ENCODE data around the gene FAM72D. TPM values are rescaled to one million over a fixed set of nuclear protein-coding genes. Genes with fewer than 3 reads are reported as not detected.
A peak's percentile ranks its signal among the peaks of the same experiment; 100 is the strongest.
"Not testable (repeated sequence)": the region's sequence is repeated elsewhere in the genome, so short reads cannot be mapped to it uniquely, and the experiment has no call there.

The FAM72D gene
- total and polyA plus RNA-seq, 11 donors, result 0.06 to 0.35 (median 0.14) TPM; not detected in 6

GRCh38 chr1:145155873-145156272 lies 60.1 kb downstream of the FAM72D start:
- DNase-seq; H3K27me3 ChIP-seq; H3K4me3 ChIP-seq; H3K9me3 ChIP-seq; H3K4me1 ChIP-seq; H3K36me3 ChIP-seq; intact Hi-C loops (cut with DNase I); H3K27ac ChIP-seq: not testable (repeated sequence)
- ATAC-seq, result peak in 2 of 4 donors; percentile 30 to 45
- 27 to 39% (median 32%) methylated on average over 3 to 5 of the region's 5 CpGs for WGBS, 4 donors

GRCh38 chr1:145156891-145157610 lies 61.3 kb downstream of the FAM72D start:
- ATAC-seq (peak; percentile 57 to 85 (median 72)), DNase-seq (peak in 4 of 5 donors; percentile 18 to 23 (median 19))
- intact Hi-C loops (cut with DNase I); H3K27ac ChIP-seq; H3K9me3 ChIP-seq; H3K4me1 ChIP-seq; H3K36me3 ChIP-seq; H3K27me3 ChIP-seq: not testable (repeated sequence)
- peak overlapping the region in 9 of 12 donors; percentile 14 to 48 (median 34) for H3K4me3 ChIP-seq
- WGBS, 4 donors, result 11 to 27% (median 24%) methylated on average over 18 to 20 of the region's 26 CpGs

- intact Hi-C loops (cut with DNase I); H3K4me3 ChIP-seq; H3K4me1 ChIP-seq; DNase-seq; H3K36me3 ChIP-seq; H3K27me3 ChIP-seq; H3K9me3 ChIP-seq; H3K27ac ChIP-seq: not testable (repeated sequence)
- no CpG with 5 or more reads among the region's 14 CpGs for WGBS, 4 donors
- peak; percentile 65 to 91 (median 86) for ATAC-seq
Measured at GRCh38 chr1:145157715-145158114, 61.9 kb downstream of the FAM72D start.

GRCh38 chr1:145161046-145161752 lies 65.4 kb downstream of the FAM72D start:
- WGBS, 4 donors, result 0 to 6% (median 0%) methylated on average over 1 to 4 of the region's 26 CpGs; no CpG with 5 or more reads in 1 of the 4 donors
- DNase-seq; H3K36me3 ChIP-seq; H3K27me3 ChIP-seq; H3K4me1 ChIP-seq; H3K4me3 ChIP-seq; H3K9me3 ChIP-seq; H3K27ac ChIP-seq; intact Hi-C loops (cut with DNase I): not testable (repeated sequence)
- ATAC-seq, result peak in 3 of 4 donors; percentile 43 to 85 (median 67)

Other genes starting within 250 kb of the FAM72D start
- gene SRGAP2B, start 646 bp upstream of the FAM72D start, total RNA-seq, result 10 to 100 TPM in 5 of 9 donors, 1 to 10 TPM in 4; 7.4 to 26.8 (median 10.4) TPM
- gene SRGAP2B, start 646 bp upstream of the FAM72D start, polyA plus RNA-seq, result 1 to 10 TPM; 3.0 to 6.2 TPM
- not detected for gene PPIAL4D, start 146.2 kb downstream of the FAM72D start, total RNA-seq
- gene PPIAL4D, start 146.2 kb downstream of the FAM72D start, polyA plus RNA-seq, result not detected

Data from heart left ventricle (tissue), 16 donors.